Neutrophil (primary cell): ENCODE data around the gene BFSP1.

Experiments used
- H3K27ac ChIP-seq: fragments of 200-600 bp; sonication (generic); 2 replicates; pipeline ENCODE4 v1.5.1; 2016; ENCODE audit warnings: mild to moderate bottlenecking, moderate library complexity
- H3K27me3 ChIP-seq: fragments of 200-600 bp; sonication (generic); 2 replicates; pipeline ENCODE4 v1.6.0; 2016; ENCODE audit warnings: mild to moderate bottlenecking
- H3K36me3 ChIP-seq: fragments of 200-600 bp; sonication (generic); 2 replicates; pipeline ENCODE4 v1.5.1; 2017
- H3K4me1 ChIP-seq, 2 experiments: fragments of 200-600 bp in 1 of 2; sonication (generic) in 1 of 2; 1 replicate in 1 of 2; 2 replicates in 1 of 2; pipeline versions ENCODE4 v1.5.1 to v1.6.1; 2013 to 2016; ENCODE audit warnings: low read depth in 1 of 2, low read length in 1 of 2, mild to moderate bottlenecking in 1 of 2, moderate library complexity in 1 of 2; ENCODE audit not compliant: control insufficient read depth in 1 of 2, insufficient read depth in 1 of 2
- H3K4me3 ChIP-seq, 2 experiments: fragments of 200-600 bp in 1 of 2; sonication (generic) in 1 of 2; 1 replicate in 1 of 2; 2 replicates in 1 of 2; pipeline ENCODE4 v1.5.1; 2013 to 2016; ENCODE audit warnings: low read depth in 1 of 2, low read length in 1 of 2, mild to moderate bottlenecking in 1 of 2, moderate library complexity in 1 of 2
- H3K9me3 ChIP-seq: fragments of 200-600 bp; sonication (generic); 2 replicates; pipeline ENCODE4 v1.5.1; 2016
- CTCF ChIP-seq: fragments of 200-600 bp; sonication (generic); IDR thresholded peaks from 2 replicates; pipeline ENCODE4 v1.5.1; 2016; ENCODE audit warnings: antibody characterized with exemption

Gene BFSP1

GRCh38 chr20:17444091-17444490 lies 87.1 kb downstream of the BFSP1 start:
- no peak overlapping the region for H3K27ac ChIP-seq
- no peak for TF ChIP-seq CTCF
- no peaks in the 10 kb centered on the region for H3K9me3 ChIP-seq
- H3K27me3 ChIP-seq: peaks cover 16% of the 10 kb centered on the region
- H3K36me3 ChIP-seq: no peaks in the 10 kb centered on the region
- no peaks in the 10 kb centered on the region for H3K4me1 ChIP-seq
- H3K4me3 ChIP-seq: no peak overlapping the region
